NCI-H748 treated with DMSO at 0.1 percent for 48 hours (cell line): ENCODE results near the gene A4GNT.
"Not testable (repeated sequence)": the region's sequence is repeated elsewhere in the genome, so short reads cannot be mapped to it uniquely, and the experiment has no call there.

Experiments
- DNase-seq: peaks from one replicate; lab custom pipeline; 2025; lab: John Stamatoyannopoulos, UW

The A4GNT gene

DNA sequence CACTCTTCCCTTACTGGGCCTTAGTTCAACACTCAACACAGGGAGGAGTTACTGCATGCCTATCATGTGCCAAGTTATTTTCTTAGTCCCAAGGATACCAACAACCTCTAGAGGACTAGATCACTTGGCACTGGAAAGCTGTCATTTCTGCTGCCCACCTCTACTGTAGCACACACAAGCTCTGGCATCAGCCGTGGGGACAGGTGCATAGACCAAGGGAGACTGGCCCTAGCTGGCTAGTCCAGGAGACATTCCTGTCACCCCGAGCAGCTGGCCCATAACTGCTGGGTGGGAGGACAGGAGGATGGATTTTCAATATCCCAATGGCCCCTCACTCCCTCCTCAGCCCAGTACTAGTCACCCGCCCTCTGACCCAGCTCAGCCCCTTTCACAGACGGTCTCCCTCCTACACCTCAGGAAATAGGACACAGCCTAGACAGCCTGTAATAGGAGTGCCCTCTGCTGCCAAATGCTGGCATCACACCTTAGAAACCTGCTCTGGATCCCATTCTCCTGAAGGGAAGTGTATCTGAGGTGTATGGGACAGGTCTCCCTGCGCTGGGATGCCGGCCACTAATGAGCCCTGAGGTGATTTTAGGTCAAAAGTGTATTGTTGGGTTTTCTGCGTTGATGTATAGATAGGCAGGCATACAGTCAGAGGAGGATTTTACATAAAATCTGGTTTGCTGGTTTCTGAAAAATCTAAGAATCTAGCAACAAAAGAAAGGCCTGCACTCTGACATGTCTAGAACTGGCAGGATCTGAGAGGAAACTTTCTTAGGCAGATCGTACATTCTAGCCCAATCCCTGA, 13.4 kb downstream of the A4GNT start:
- peak; percentile 40 for DNase-seq

DNA sequence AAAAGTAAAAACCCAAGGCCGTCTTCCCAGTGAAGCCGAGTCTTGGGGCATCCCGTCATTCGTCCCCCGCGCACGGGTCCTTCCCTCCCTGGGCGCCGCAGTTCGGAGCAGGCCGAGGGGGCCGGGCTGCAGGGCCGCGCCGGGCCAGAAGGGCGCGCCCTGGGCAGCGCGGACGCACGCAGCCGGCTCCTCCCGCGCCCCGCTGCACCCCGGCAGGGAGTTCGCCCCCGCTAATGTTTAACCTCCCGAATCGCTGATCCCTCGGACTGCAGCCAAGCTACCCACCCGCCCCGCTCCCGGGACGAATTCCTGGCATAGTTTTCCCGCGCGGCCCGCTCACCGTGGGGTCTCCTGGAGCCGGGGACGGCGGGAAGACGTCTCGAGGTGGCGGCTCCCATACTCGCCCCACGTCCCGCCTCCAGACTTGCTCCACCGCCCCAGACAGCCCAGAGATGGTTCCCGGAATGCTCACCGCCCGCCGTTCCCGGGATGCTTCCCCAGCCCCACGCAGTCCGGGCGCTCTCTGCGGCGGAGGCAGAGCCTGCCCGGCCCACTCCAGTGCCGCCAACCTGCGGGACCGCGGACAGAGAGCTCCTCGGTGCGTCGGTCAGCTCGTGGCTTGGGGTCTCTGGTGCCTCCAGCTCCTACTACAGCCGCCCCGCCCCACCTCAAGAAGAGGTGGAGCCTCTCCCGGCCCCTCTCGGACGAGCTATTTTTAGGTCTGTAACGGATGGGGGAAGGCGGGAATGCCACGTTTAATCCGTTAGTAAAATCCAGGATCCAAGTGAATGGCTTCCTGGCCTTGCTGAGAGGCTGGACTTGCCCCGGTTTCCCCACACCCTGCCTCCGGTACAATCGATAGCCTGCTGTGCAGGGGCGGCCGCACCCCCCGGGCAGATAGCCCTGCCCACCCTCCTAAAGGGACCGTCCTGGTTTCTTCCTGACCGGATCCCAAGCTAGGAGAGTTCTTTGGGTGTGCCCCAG, 16.9 kb downstream of the A4GNT start, which contains the start of gene DZIP1L:
Gene DZIP1L (minus strand): TSS at position 621 of the 984 bp plus-strand sequence. CDS start 11,637 bp downstream, outside the sequence.
- DNase-seq: peak; percentile 22

GRCh38 chr3:138114431-138114918, 17.7 kb downstream of the A4GNT start:
- DNase-seq: no peak

DNA sequence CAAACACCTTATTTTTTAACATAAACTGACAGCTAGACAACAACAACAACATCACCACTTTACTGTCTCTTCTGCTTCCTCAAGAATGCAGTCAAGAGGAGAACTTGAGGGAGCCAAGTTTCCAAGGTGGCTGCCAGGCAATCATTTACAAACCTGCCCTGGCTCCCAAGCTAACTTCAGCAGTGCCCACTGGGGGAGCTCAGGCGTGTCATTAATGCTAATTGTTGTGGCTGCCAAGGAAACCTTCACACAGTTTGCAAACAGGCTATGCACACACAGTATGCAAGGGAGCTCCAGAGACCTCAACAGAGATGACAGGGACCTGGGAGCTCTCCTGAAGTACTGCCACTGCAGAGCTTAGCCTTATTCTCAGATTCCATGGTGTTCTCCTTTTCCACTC, 18.9 kb downstream of the A4GNT start:
- DNase-seq: peak; percentile 18

DNA sequence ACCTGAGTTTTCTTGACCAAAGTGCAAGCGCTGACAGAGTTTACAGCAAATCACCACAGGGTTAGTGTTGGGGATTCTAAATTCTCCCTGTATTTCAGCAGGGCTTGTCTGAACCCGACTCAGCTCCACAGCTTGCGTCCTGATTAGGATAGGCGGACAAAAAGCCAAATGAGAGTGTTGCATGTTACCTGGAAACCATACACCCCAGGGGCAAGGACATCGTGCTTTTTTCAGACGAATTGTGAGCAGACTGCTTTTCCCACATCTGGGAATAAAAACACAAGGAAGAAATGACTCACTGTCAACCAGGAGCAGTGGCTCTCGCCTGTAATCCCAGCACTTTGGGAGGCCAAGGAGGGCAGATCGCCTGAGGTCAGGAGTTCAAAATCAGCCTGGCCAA, 19.8 kb downstream of the A4GNT start:
- DNase-seq: no peak

GRCh38 chr3:138105598-138105997, 26.6 kb downstream of the A4GNT start:
- no peak for DNase-seq

GRCh38 chr3:138103466-138103865, 28.7 kb downstream of the A4GNT start:
- DNase-seq: no peak

- DNase-seq: not testable (repeated sequence)
Observed at GRCh38 chr3:138101351-138101940, 30.7 kb downstream of the A4GNT start.

GRCh38 chr3:138099417-138099816, 32.8 kb downstream of the A4GNT start:
- DNase-seq: no peak

DNA sequence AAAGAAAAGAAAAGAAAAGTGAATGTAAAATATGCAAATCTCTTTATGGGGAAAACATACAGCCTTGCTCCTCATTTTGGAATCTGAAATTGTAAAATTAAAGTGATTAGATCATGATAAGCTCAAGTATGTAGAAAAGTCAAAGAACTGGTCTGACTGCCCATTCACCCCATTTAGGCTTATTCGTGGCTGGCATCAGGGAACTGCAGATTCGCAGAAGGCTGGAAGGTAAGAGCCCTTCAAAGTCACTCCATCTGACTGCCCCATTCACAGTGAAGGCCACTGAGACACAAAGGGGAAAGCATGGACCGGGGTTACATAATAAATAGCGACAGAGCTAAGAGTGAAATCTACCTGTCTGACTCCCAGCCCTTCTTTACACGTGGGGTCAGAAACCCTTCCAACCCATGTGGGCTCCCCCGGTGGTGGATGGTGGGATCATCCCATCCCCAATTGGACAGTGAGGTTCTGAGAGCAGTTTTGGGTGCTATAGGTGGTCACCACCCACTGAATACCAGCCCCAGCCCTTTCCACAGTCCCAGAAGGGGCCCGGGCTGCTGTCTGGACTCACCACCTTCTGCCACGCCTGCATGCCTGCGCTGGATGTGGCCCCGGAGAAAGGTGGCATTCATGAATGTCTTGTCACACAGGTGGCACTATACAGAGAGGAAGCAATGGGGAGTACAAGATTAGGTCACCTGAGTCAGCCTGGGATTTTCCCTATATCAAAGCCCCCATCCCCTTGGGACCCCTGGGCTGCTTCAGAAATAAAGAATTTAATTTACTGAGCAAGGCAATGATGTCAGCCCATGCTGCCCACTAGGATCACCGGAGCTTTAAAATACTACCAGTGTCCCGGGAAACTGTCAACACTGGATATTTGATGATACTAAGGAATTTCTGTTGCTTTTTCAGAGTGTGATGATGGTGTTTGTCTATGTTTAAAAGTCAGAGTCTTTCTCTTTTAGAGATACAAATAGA, 34.7 kb downstream of the A4GNT start:
- no peak for DNase-seq

- DNase-seq: no peak
Observed at GRCh38 chr3:138093721-138094120, 38.5 kb downstream of the A4GNT start.

- DNase-seq: no peak
Observed at GRCh38 chr3:138092023-138092422, 40.2 kb downstream of the A4GNT start.

DNA sequence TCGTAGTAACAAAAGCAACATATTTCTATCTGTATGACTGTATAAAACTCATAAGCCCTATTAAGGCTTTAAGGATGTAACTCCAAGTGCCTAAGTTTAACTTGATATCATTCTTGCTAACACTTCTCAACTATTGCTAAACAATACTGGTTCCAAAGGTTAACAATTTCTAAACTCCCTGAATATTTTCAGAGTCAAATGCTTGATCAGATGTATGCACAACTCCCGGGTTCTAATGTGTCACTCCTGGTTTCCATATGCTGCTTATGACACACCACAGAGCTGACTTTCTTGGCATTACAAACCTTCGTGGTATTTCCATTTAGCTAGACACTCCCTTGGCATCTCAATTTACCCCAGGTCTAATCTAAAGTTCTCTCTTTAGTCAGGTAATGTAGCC, 43.1 kb downstream of the A4GNT start:
- DNase-seq: no peak

- not testable (repeated sequence) for DNase-seq
Observed at GRCh38 chr3:138085745-138086144, 46.4 kb downstream of the A4GNT start.

DNA sequence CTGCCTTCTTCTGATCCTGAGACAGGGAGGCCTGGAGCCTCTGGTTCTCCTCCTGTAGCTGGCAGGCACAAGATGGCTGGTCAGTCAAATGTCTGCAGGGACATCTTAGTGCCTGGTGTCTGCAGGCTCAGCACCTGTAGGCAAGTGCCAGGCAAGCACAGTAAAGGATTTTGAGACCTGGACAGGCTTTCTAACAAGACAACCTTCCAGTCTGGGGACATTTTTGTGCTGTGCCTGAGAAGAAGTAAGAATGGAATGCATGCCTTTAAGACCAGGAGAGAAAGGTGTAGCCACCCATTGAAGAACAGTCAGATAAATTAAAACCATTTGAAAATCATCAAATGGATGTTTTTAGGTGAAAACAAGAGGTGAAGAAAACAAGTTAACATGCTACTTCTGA, 48.0 kb downstream of the A4GNT start:
- no peak for DNase-seq

DNA sequence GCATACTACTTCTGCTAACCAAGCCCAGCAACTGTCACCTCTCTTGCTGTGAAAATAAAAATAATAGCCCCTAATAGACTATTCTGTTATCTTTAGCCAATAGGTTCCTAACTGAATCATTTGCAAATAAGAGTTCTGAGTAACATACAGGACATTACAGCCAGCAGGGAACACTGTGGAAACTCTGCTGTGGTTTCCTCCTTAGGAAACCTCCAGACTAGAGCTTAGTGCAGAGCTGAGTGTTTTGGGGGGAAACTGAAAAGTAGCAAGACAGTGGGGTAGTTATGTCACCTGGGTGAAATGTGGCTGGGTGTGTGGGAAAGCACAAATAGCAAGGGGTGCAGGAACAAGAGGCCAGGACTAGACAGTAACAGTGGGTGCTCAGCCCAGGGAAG, 49.2 kb downstream of the A4GNT start:
- DNase-seq: no peak

- DNase-seq: peak; percentile 1
Observed at GRCh38 chr3:138082085-138082991, 49.9 kb downstream of the A4GNT start.

GRCh38 chr3:138081371-138082084, 50.7 kb downstream of the A4GNT start:
- DNase-seq: no peak

- no peak for DNase-seq
Observed at GRCh38 chr3:138079901-138080300, 52.3 kb downstream of the A4GNT start.
